H1 (cell line): ENCODE results near the gene GUF1. TPM values are rescaled to one million over a fixed set of nuclear protein-coding genes. Genes with fewer than 3 reads are reported as not detected.

Experiments used
- CTCF ChIA-PET: fragments of 300-600 bp; sonication (Branson Sonifier 250); formaldehyde crosslinking; loops from one replicate; lab custom pipeline; 2021; ENCODE audit not compliant: partially characterized antibody; lab: Charles Lee
- POLR2A ChIA-PET: fragments of 300-600 bp; sonication (Branson Sonifier 250); formaldehyde crosslinking; loops from one replicate; lab custom pipeline; 2021; ENCODE audit warnings: inconsistent platforms; ENCODE audit not compliant: partially characterized antibody; lab: Charles Lee
- DNase-seq, 2 experiments: peaks; one replicate each; pipeline versions ENCODE4 v3.0.0 to v3.0.0-alpha.2; 2010 to 2022; ENCODE audit warnings: low spot score in 2 of 2, low read depth in 1 of 2, mixed read lengths in 1 of 2
- FAIRE-seq: peaks from 2 replicates; lab custom pipeline; 2011; peaks lifted over from hg19 to GRCh38; lab: Jason Lieb, UNC
- H2AFZ ChIP-seq: 2 replicates; pipeline ENCODE4 v1.8.1; 2012; ENCODE audit warnings: low read length, inconsistent platforms
- H2AK5ac ChIP-seq: 2 replicates; pipeline ENCODE4 v1.6.1; 2013; ENCODE audit warnings: low read depth, low read length
- H2BK120ac ChIP-seq: replicated peaks from 2 replicates; pipeline ENCODE3; 2013; ENCODE audit warnings: low read depth, low read length, inconsistent platforms
- H2BK12ac ChIP-seq: 2 replicates; pipeline ENCODE4 v1.6.1; 2013; ENCODE audit warnings: low read depth, low read length
- H2BK15ac ChIP-seq: 2 replicates; pipeline ENCODE4 v1.6.1; 2013; ENCODE audit warnings: low read length
- H2BK20ac ChIP-seq: 2 replicates; pipeline ENCODE4 v1.6.1; 2013; ENCODE audit warnings: low read length
- H2BK5ac ChIP-seq: 2 replicates; pipeline ENCODE4 v1.6.1; 2013; ENCODE audit warnings: low read depth, low read length
- H3K14ac ChIP-seq: 2 replicates; pipeline ENCODE4 v1.6.1; 2013; ENCODE audit warnings: inconsistent platforms; ENCODE audit not compliant: insufficient read length
- H3K18ac ChIP-seq: 2 replicates; pipeline ENCODE4 v1.6.1; 2013; ENCODE audit warnings: low read length; ENCODE audit errors: extremely low read depth
- H3K23ac ChIP-seq: 2 replicates; pipeline ENCODE4 v1.6.1; 2013; ENCODE audit warnings: inconsistent platforms; ENCODE audit not compliant: insufficient read length
- H3K23me2 ChIP-seq: 2 replicates; pipeline ENCODE4 v1.6.1; 2013; ENCODE audit warnings: low read depth, low read length
- H3K27ac ChIP-seq: 2 replicates; pipeline ENCODE4 v1.6.1; 2011; ENCODE audit warnings: low read depth, low read length, inconsistent platforms
- H3K27me3 ChIP-seq, 4 experiments: replicated peaks in 1 of 4; 1 replicate in 1 of 4; 2 replicates in 3 of 4; pipeline versions ENCODE4 v1.6.1 to v1.8.1; 2011 to 2013; ENCODE audit warnings: low read length in 3 of 4, mild to moderate bottlenecking in 3 of 4, inconsistent platforms in 2 of 4, mixed read lengths in 2 of 4, moderate library complexity in 1 of 4; ENCODE audit not compliant: control insufficient read depth in 3 of 4, insufficient read depth in 3 of 4; ENCODE audit errors: extremely low read depth in 1 of 4
- H3K36me3 ChIP-seq, 4 experiments: 2 replicates each; pipeline versions ENCODE4 v1.6.1 to v1.8.1; 2011 to 2013; ENCODE audit warnings: mild to moderate bottlenecking in 4 of 4, low read length in 3 of 4, moderate library complexity in 2 of 4, control low read depth in 1 of 4, inconsistent platforms in 1 of 4; ENCODE audit not compliant: insufficient read depth in 4 of 4, control insufficient read depth in 2 of 4
- H3K4ac ChIP-seq: replicated peaks from 2 replicates; pipeline ENCODE3; 2013; ENCODE audit warnings: low read length, low read depth, mixed read lengths, inconsistent platforms; ENCODE audit not compliant: insufficient read length
- H3K4me1 ChIP-seq, 4 experiments: replicated peaks in 1 of 4; 1 replicate in 1 of 4; 2 replicates in 3 of 4; pipeline versions ENCODE4 v1.6.1 to v1.8.1; 2011 to 2013; ENCODE audit warnings: low read length in 3 of 4, inconsistent platforms in 2 of 4, mixed read lengths in 1 of 4; ENCODE audit not compliant: insufficient read depth in 4 of 4, control insufficient read depth in 3 of 4
- H3K4me2 ChIP-seq, 2 experiments: 2 replicates each; pipeline versions ENCODE4 v1.6.1 to v1.8.1; 2011 to 2013; ENCODE audit warnings: low read depth in 2 of 2, low read length in 2 of 2, control low read depth in 1 of 2, inconsistent platforms in 1 of 2, mild to moderate bottlenecking in 1 of 2; ENCODE audit not compliant: insufficient read depth in 1 of 2
- H3K4me3 ChIP-seq, 4 experiments: fragments of 200-600, 300-600 bp in 1 of 4; sonication (generic), shearing (Covaris generic), sonication (Bioruptor Twin) in 1 of 4; 2 replicates each; pipeline versions ENCODE4 v1.5.1 to v1.8.1; 2011 to 2016; ENCODE audit warnings: low read length in 4 of 4, low read depth in 3 of 4, control low read depth in 2 of 4, inconsistent platforms in 2 of 4, mild to moderate bottlenecking in 2 of 4, mixed read lengths in 1 of 4, moderate library complexity in 1 of 4; ENCODE audit not compliant: insufficient read depth in 2 of 4; ENCODE audit errors: extremely low read depth in 1 of 4
- H3K56ac ChIP-seq: replicated peaks from 2 replicates; pipeline ENCODE3; 2013; ENCODE audit warnings: low read depth, mild to moderate bottlenecking, mixed read lengths, low read length, inconsistent platforms; ENCODE audit not compliant: insufficient read length
- H3K79me1 ChIP-seq: 2 replicates; pipeline ENCODE4 v1.6.1; 2013; ENCODE audit warnings: low read depth, low read length, control low read depth
- H3K79me2 ChIP-seq, 2 experiments: 2 replicates each; pipeline versions ENCODE4 v1.6.1 to v1.8.1; 2012 to 2013; ENCODE audit warnings: low read length in 2 of 2, mild to moderate bottlenecking in 2 of 2, inconsistent platforms in 1 of 2; ENCODE audit not compliant: insufficient read depth in 2 of 2, control insufficient read depth in 1 of 2
- H3K9ac ChIP-seq, 4 experiments: replicated peaks in 1 of 4; 1 replicate in 1 of 4; 2 replicates in 3 of 4; pipeline versions ENCODE4 v1.6.1 to v1.8.1; 2011 to 2013; ENCODE audit warnings: low read depth in 3 of 4, low read length in 3 of 4, control low read depth in 2 of 4, mild to moderate bottlenecking in 2 of 4, moderate library complexity in 2 of 4, inconsistent platforms in 1 of 4; ENCODE audit errors: extremely low read depth in 1 of 4
- H3K9me3 ChIP-seq, 2 experiments: 2 replicates each; pipeline versions ENCODE4 v1.6.1 to v1.8.1; 2012 to 2013; ENCODE audit warnings: mild to moderate bottlenecking in 2 of 2, moderate library complexity in 2 of 2, control low read depth in 1 of 2, inconsistent platforms in 1 of 2, low read depth in 1 of 2, low read length in 1 of 2, mixed read lengths in 1 of 2; ENCODE audit not compliant: insufficient read depth in 2 of 2
- H4K20me1 ChIP-seq, 2 experiments: replicated peaks in 1 of 2; 2 replicates each; pipeline versions ENCODE3 to v1.8.1; 2011 to 2013; ENCODE audit warnings: inconsistent platforms in 2 of 2, low read length in 2 of 2, mild to moderate bottlenecking in 1 of 2; ENCODE audit not compliant: insufficient read depth in 2 of 2, control insufficient read depth in 1 of 2
- H4K5ac ChIP-seq: 2 replicates; pipeline ENCODE4 v1.6.1; 2013; ENCODE audit warnings: low read length, low read depth, mixed read lengths, inconsistent platforms; ENCODE audit not compliant: insufficient read length
- H4K8ac ChIP-seq: 2 replicates; pipeline ENCODE4 v1.8.0; 2013; ENCODE audit warnings: mild to moderate bottlenecking, moderate library complexity, low read length, inconsistent platforms; ENCODE audit not compliant: insufficient read depth; ENCODE audit errors: extremely low read depth
- H4K91ac ChIP-seq: replicated peaks from 2 replicates; pipeline ENCODE3; 2013; ENCODE audit warnings: low read length, mixed read lengths, inconsistent platforms; ENCODE audit not compliant: insufficient read length
- CHD2 ChIP-seq: IDR thresholded peaks from 2 replicates; pipeline ENCODE4 v1.6.1; 2012; ENCODE audit warnings: low read length, improper control_type of control experiment
- CTBP2 ChIP-seq: IDR thresholded peaks from 2 replicates; pipeline ENCODE4 v1.7.0; 2011; ENCODE audit warnings: borderline replicate concordance, mild to moderate bottlenecking, moderate library complexity, mixed read lengths, low read length; ENCODE audit not compliant: insufficient read depth, insufficient read length
- FOSL1 ChIP-seq: IDR thresholded peaks from 2 replicates; pipeline ENCODE4 v1.6.1; 2011; ENCODE audit warnings: mild to moderate bottlenecking, low read depth, low read length, moderate library complexity; ENCODE audit not compliant: insufficient read depth
- GABPA ChIP-seq: IDR thresholded peaks from 2 replicates; pipeline ENCODE4 v1.6.1; 2011; ENCODE audit warnings: mild to moderate bottlenecking, low read length, moderate library complexity, borderline replicate concordance; ENCODE audit not compliant: insufficient read depth
- HDAC2 ChIP-seq, 2 experiments: fragments of 300-600 bp in 1 of 2; sonication (generic) in 1 of 2; IDR thresholded peaks; 2 replicates each; pipeline ENCODE4 v1.6.1; 2011 to 2012; ENCODE audit warnings: low read depth in 2 of 2, low read length in 2 of 2, mild to moderate bottlenecking in 2 of 2, moderate library complexity in 2 of 2, borderline replicate concordance in 1 of 2, inconsistent platforms in 1 of 2
- KDM1A ChIP-seq: fragments of 200-600, 300-600 bp; sonication (generic); IDR thresholded peaks from 2 replicates; pipeline ENCODE4 v1.7.1; 2016; ENCODE audit warnings: mild to moderate bottlenecking, low read length, borderline replicate concordance
- MAFK ChIP-seq: IDR thresholded peaks from 2 replicates; pipeline ENCODE4 v1.6.1; 2012; ENCODE audit warnings: low read depth, mild to moderate bottlenecking, improper control_type of control experiment, low read length
- NRF1 ChIP-seq: IDR thresholded peaks from 2 replicates; pipeline ENCODE4 v1.6.1; 2011; ENCODE audit warnings: mild to moderate bottlenecking, low read depth, low read length, improper control_type of control experiment
- RBBP5 ChIP-seq: IDR thresholded peaks from 2 replicates; pipeline ENCODE4 v1.7.1; 2012; ENCODE audit warnings: low read depth, mild to moderate bottlenecking, inconsistent platforms, low read length, moderate library complexity, borderline replicate concordance
- SIRT6 ChIP-seq: IDR thresholded peaks from one replicate; pipeline ENCODE4 v1.7.1; 2012; ENCODE audit warnings: low read length, inconsistent platforms
- SIX5 ChIP-seq: IDR thresholded peaks from 2 replicates; pipeline ENCODE4 v1.6.1; 2011; ENCODE audit warnings: mild to moderate bottlenecking, low read depth, low read length
- SP1 ChIP-seq: IDR thresholded peaks from 2 replicates; pipeline ENCODE4 v1.6.1; 2011; ENCODE audit warnings: low read depth, low read length
- TBP ChIP-seq: IDR thresholded peaks from 2 replicates; pipeline ENCODE4 v1.6.1; 2011; ENCODE audit warnings: low read depth, low read length, improper control_type of control experiment
- WGBS, 2 experiments: shearing (Covaris generic) in 1 of 2; methylation state at CpG; one replicate each; pipeline versions ENCODE4 v1.1.6 to v1.1.7; 2013 to 2015; ENCODE audit warnings: low lambda C conversion rate in 2 of 2, mixed read lengths in 2 of 2, inconsistent platforms in 1 of 2, low coverage in 1 of 2, missing lambda C conversion rate in 1 of 2; ENCODE audit not compliant: insufficient replicate concordance in 2 of 2, insufficient coverage in 1 of 2, insufficient read length in 1 of 2; ENCODE audit errors: extremely low coverage in 1 of 2, missing lambda C conversion rate in 1 of 2; 5-methylcytosine and 5-hydroxymethylcytosine counted together
- polyA plus RNA-seq, 7 experiments: library from polyadenylated mRNA; depleted of rRNA in 3 of 7; stranded (reverse) in 5 of 7; unstranded in 2 of 7; fragments of >200 nt in 5 of 7; fragments of 200-250 nt in 2 of 7; gene quantifications; 1 replicate in 5 of 7; 2 replicates in 1 of 7; 4 replicates in 1 of 7; pipeline versions ENCODE4 v1.2.1 to v1.2.3, GENCODE V29; 2011 to 2013; ENCODE audit warnings: missing spikeins in 2 of 7, mixed read lengths in 2 of 7
- total RNA-seq: library from RNA; stranded (reverse); fragmentation: NEBNext Ultra II Directional; extraction: Animal tissue kit (Norgen Biotek cat#: 25700); gene quantifications from 2 replicates; pipeline ENCODE4 v1.2.1, GENCODE V29; 2021

The GUF1 gene
- total and polyA plus RNA-seq, 2 of the 8 experiments (the other 6 are each of a cell fraction or from before 2014, with no cell fraction given): 14.8 to 30.6 TPM

GRCh38 chr4:44740201-44740600, 62.0 kb downstream of the GUF1 start:
- Histone ChIP-seq H3K9ac (no peak overlapping the region), H2BK5ac (no peak overlapping the region), H3K23ac (no peak overlapping the region)
- TF ChIP-seq CHD2: no peak
- no peak for TF ChIP-seq KDM1A
- TF ChIP-seq CTBP2: no peak
- no peak for TF ChIP-seq SIX5
- no peak for TF ChIP-seq TBP
- TF ChIP-seq FOSL1: no peak
- TF ChIP-seq HDAC2 (IDR thresholded peaks at IDR 0.05; ENCODE audit: borderline replicate concordance in 1 of 2, low read depth in 2 of 2, low read length in 2 of 2): no peak
- TF ChIP-seq GABPA: no peak
- no peak for TF ChIP-seq RBBP5
- no peak for TF ChIP-seq NRF1
- no peak for TF ChIP-seq MAFK
- no peak for TF ChIP-seq SIRT6
- no peak for TF ChIP-seq SP1
- TF ChIP-seq, all 59 proteins: peak for 0
- Histone ChIP-seq H3K27ac (no peak overlapping the region), H3K4ac (no peak overlapping the region), H2BK120ac (no peak overlapping the region), H3K23me2 (no peaks in the 10 kb centered on the region), H4K8ac (no peak overlapping the region), H3K79me1 (no peaks in the 10 kb centered on the region), H2BK12ac (no peak overlapping the region), H2AK5ac (no peak overlapping the region), H3K4me2 (no peak overlapping the region), H4K5ac (no peak overlapping the region), H3K27me3 (no peaks in the 10 kb centered on the region), H4K91ac (no peak overlapping the region), H3K56ac (no peak overlapping the region), H3K18ac (no peak overlapping the region), H3K36me3 (no peaks in the 10 kb centered on the region), H4K20me1 (no peaks in the 10 kb centered on the region), H3K4me3 (no peak overlapping the region), H2BK15ac (no peak overlapping the region), H3K4me1 (no peaks in the 10 kb centered on the region), H3K9me3 (no peaks in the 10 kb centered on the region), H3K79me2 (no peaks in the 10 kb centered on the region), H2AFZ (no peak overlapping the region), H3K14ac (no peak overlapping the region), H2BK20ac (no peak overlapping the region)
- no peak for DNase-seq
- WGBS, 2 experiments: 87% methylated on average over 2 of the region's 2 CpGs; no CpG with 5 or more reads in 1 of the 2 experiments
- ChIA-PET POLR2A (no interaction called here), CTCF (interaction anchor here (0.6 to 1.6 kb wide), 3 partner anchors 14 to 188 kb away, joined by 3 read pairs; partner anchors contain the start of gene GNPDA2)
- no peak for FAIRE-seq
